HepG2 (cell line): ENCODE results near the gene PPP1R13L. TPM values are rescaled to one million over a fixed set of nuclear protein-coding genes. Genes with fewer than 3 reads are reported as not detected.

Source experiments
- DRAP1 ChIP-seq: IDR thresholded peaks from 2 replicates; pipeline ENCODE4 v1.6.1; 2016; ENCODE audit warnings: missing genetic modification reagents, missing compliant biosample characterization
- FOXK1 ChIP-seq: sonication (generic); formaldehyde crosslinking; IDR thresholded peaks from 2 replicates; pipeline ENCODE4 v1.4.0; 2020; ENCODE audit warnings: low read depth, missing genetic modification reagents, borderline replicate concordance
- HDAC1 ChIP-seq: sonication (generic); formaldehyde crosslinking; IDR thresholded peaks from 2 replicates; pipeline ENCODE4 v1.5.1; 2020; ENCODE audit warnings: mild to moderate bottlenecking, missing genetic modification reagents
- HES4 ChIP-seq: sonication (generic); formaldehyde crosslinking; IDR thresholded peaks from 2 replicates; pipeline ENCODE4 v1.9.0; 2021; ENCODE audit warnings: mild to moderate bottlenecking, missing genetic modification reagents, borderline replicate concordance
- MNT ChIP-seq: fragments of 450-650 bp; IDR thresholded peaks from 2 replicates; pipeline ENCODE4 v1.6.1; 2016
- MYC ChIP-seq: sonication (generic); formaldehyde crosslinking; IDR thresholded peaks from 2 replicates; pipeline ENCODE4 v1.9.0; 2021; ENCODE audit warnings: missing genetic modification reagents, borderline replicate concordance
- NR2C2 ChIP-seq: sonication (generic); formaldehyde crosslinking; IDR thresholded peaks from 2 replicates; pipeline ENCODE4 v1.4.0; 2020; ENCODE audit warnings: missing genetic modification reagents, mild to moderate bottlenecking, moderate library complexity, borderline replicate concordance
- SALL1 ChIP-seq: sonication (generic); formaldehyde crosslinking; IDR thresholded peaks from 2 replicates; pipeline ENCODE4 v1.8.0; 2022; ENCODE audit warnings: mild to moderate bottlenecking, missing genetic modification reagents
- TBX2 ChIP-seq: sonication (generic); formaldehyde crosslinking; IDR thresholded peaks from 2 replicates; pipeline ENCODE4 v1.5.0; 2020; ENCODE audit warnings: missing genetic modification reagents, mild to moderate bottlenecking, borderline replicate concordance
- TFE3 ChIP-seq: IDR thresholded peaks from 2 replicates; pipeline ENCODE4 v1.6.1; 2016
- ZBED4 ChIP-seq: sonication (generic); formaldehyde crosslinking; IDR thresholded peaks from 2 replicates; pipeline ENCODE4 v1.4.0; 2020; ENCODE audit warnings: missing genetic modification reagents, borderline replicate concordance
- ZC3H13 ChIP-seq: sonication (generic); formaldehyde crosslinking; IDR thresholded peaks from 2 replicates; pipeline ENCODE4 v1.8.1; 2023; ENCODE audit warnings: mild to moderate bottlenecking, missing genetic modification reagents, moderate library complexity
- ZHX1 ChIP-seq: sonication (generic); formaldehyde crosslinking; IDR thresholded peaks from 2 replicates; pipeline ENCODE4 v1.8.1; 2022; ENCODE audit warnings: low read depth, mild to moderate bottlenecking, missing genetic modification reagents
- ZMAT3 ChIP-seq: sonication (generic); formaldehyde crosslinking; conservative IDR thresholded peaks from 2 replicates; pipeline ENCODE4 v1.7.0; 2021; ENCODE audit warnings: missing genetic modification reagents
- ZNF558 ChIP-seq: sonication (generic); formaldehyde crosslinking; IDR thresholded peaks from 2 replicates; pipeline ENCODE4 v1.9.0; 2022; ENCODE audit warnings: mild to moderate bottlenecking, missing genetic modification reagents, borderline replicate concordance
- ZNF576 ChIP-seq: sonication (generic); formaldehyde crosslinking; IDR thresholded peaks from 2 replicates; pipeline ENCODE4 v1.4.0; 2020; ENCODE audit warnings: mild to moderate bottlenecking, missing genetic modification reagents
- ZNF782 ChIP-seq: sonication (generic); formaldehyde crosslinking; IDR thresholded peaks from 2 replicates; pipeline ENCODE4 v1.4.0; 2020; ENCODE audit warnings: missing genetic modification reagents, mild to moderate bottlenecking, borderline replicate concordance
- polyA plus RNA-seq, 8 experiments: library from polyadenylated mRNA; depleted of rRNA in 3 of 8; stranded (reverse) in 7 of 8; unstranded in 1 of 8; fragments of >200 nt; fragmentation: Illumina TruSeq in 4 of 8; extraction: Trizol in 4 of 8; gene quantifications; 2 replicates each; pipeline versions ENCODE4 v1.2.1 to v1.2.3, GENCODE V29; 2011 to 2016; ENCODE audit warnings: low read depth in 4 of 8, missing spikeins in 1 of 8, mixed read lengths in 1 of 8; ENCODE audit not compliant: insufficient read depth in 1 of 8
- total RNA-seq, 5 experiments: library from RNA; depleted of rRNA; stranded (reverse); fragments of >200 nt; fragmentation: Illumina TruSeq; extraction: Trizol; gene quantifications; 2 replicates each; pipeline ENCODE4 v1.2.3, GENCODE V29; 2016; ENCODE audit warnings: low read depth in 1 of 5

Gene PPP1R13L
- total and polyA plus RNA-seq, 2 of the 13 experiments (the other 11 are each of a cell fraction or from before 2014, with no cell fraction given) = 1.3 to 6.6 TPM

GRCh38 chr19:45405435-45406225 lies 761 bp upstream of the PPP1R13L start (continued):
- TF ChIP-seq ZNF576 (CRISPR knock-in tag) (no peak), ZC3H13 (CRISPR knock-in tag) (no peak), SALL1 (no peak; the same call in 1 of the 2 replicates), ZHX1 (CRISPR knock-in tag) (no peak), ZBED4 (CRISPR knock-in tag) (no peak; the same call in 1 of the 2 replicates), DRAP1 (CRISPR knock-in tag) (peak; percentile 58; the same call in 1 of the 2 replicates), FOXK1 (CRISPR knock-in tag) (0 out of 2 replicates have a peak, but pooled peaks have one; percentile 12), ZNF558 (0 out of 2 replicates have a peak, but pooled peaks have one; percentile 7), TFE3 (CRISPR knock-in tag) (0 out of 2 replicates have a peak, but pooled peaks have one; percentile 19), NR2C2 (CRISPR knock-in tag) (peak; percentile 92), MYC (peak; percentile 51), HES4 (CRISPR knock-in tag) (0 out of 2 replicates have a peak, but pooled peaks have one; percentile 14), TBX2 (no peak; the same call in none of the 2 replicates), HDAC1 (CRISPR knock-in tag) (peak; percentile 24; the same call in 1 of the 2 replicates), ZNF782 (CRISPR knock-in tag) (no peak), ZMAT3 (CRISPR knock-in tag) (no peak), MNT (peak; percentile 70)
